ENCODE results near the gene FBLN2.
"Not testable (repeated sequence)": the region's sequence is repeated elsewhere in the genome, so short reads cannot be mapped to it uniquely, and the experiment has no call there.

Gene FBLN2

GRCh38 chr3:13548696-13549622 is at the start of gene FBLN2:
Gene FBLN2 (plus strand): TSS chr3:13549125. CDS start chr3:13570356, 21,231 bp downstream.
- no peak for DNase-seq

- not testable (repeated sequence) for DNase-seq
Observed at GRCh38 chr3:13499246-13499645, 49.7 kb upstream of the FBLN2 start.

- no peak for DNase-seq
Observed at GRCh38 chr3:13500133-13500885, 48.6 kb upstream of the FBLN2 start.

- DNase-seq: no peak
Observed at GRCh38 chr3:13501056-13501455, 47.9 kb upstream of the FBLN2 start.

GRCh38 chr3:13501521-13501920 is 47.4 kb upstream of the FBLN2 start:
- no peak for DNase-seq

GRCh38 chr3:13501958-13502790 is 46.8 kb upstream of the FBLN2 start:
- no peak for DNase-seq

GRCh38 chr3:13502791-13503060 is 46.2 kb upstream of the FBLN2 start:
- no peak for DNase-seq

GRCh38 chr3:13504161-13504831 is 44.6 kb upstream of the FBLN2 start:
- peak; percentile 59 for DNase-seq

- no peak for DNase-seq
Observed at GRCh38 chr3:13505147-13506130, 43.5 kb upstream of the FBLN2 start.

GRCh38 chr3:13506239-13506638 is 42.7 kb upstream of the FBLN2 start:
- DNase-seq: no peak

GRCh38 chr3:13506680-13507079 is 42.2 kb upstream of the FBLN2 start:
- DNase-seq: no peak

- no peak for DNase-seq
Observed at GRCh38 chr3:13507247-13507569, 41.7 kb upstream of the FBLN2 start.

- DNase-seq: no peak
Observed at GRCh38 chr3:13507570-13508339, 41.2 kb upstream of the FBLN2 start.

- DNase-seq: no peak
Observed at GRCh38 chr3:13508496-13508895, 40.4 kb upstream of the FBLN2 start.

- DNase-seq: no peak
Observed at GRCh38 chr3:13509059-13509815, 39.7 kb upstream of the FBLN2 start.

GRCh38 chr3:13509816-13510192 is 39.1 kb upstream of the FBLN2 start:
- DNase-seq: no peak

- DNase-seq: no peak
Observed at GRCh38 chr3:13512451-13512850, 36.5 kb upstream of the FBLN2 start.

GRCh38 chr3:13513051-13513912 is 35.6 kb upstream of the FBLN2 start:
- DNase-seq: peak; percentile 14

- DNase-seq: no peak
Observed at GRCh38 chr3:13513913-13514517, 34.9 kb upstream of the FBLN2 start.
